Measurements from ENCODE around the gene SUPT7L. TPM values are rescaled to one million over a fixed set of nuclear protein-coding genes. Genes with fewer than 3 reads are reported as not detected.
"Not testable (repeated sequence)": the region's sequence is repeated elsewhere in the genome, so short reads cannot be mapped to it uniquely, and the experiment has no call there.

SUPT7L gene
- total and polyA plus RNA-seq, 4 donors: 9.4 to 45.5 (median 28.6) TPM

DNA sequence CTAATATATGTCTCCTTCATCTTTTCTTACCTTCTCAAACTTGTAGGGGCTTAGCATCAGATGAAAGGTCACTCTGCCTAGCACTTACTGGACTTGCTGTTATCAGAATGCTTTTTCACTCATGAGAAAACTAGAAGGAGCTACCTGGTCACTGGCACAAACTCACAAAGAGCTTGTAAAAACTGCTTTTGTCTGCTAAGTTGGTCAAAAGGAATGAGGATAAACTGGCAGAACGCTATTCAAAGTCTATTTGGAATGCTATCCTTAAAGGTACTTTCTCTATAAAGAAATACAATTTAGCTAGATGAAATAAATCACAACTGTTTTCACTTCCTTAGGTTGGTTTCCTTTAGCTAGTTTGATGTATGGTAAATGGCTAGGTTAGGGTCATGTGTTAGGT is 37.1 kb downstream of the SUPT7L start:
- DNase-seq; H3K9me3 ChIP-seq (ENCODE audit: control insufficient read depth, low read length); H3K4me1 ChIP-seq (ENCODE audit: control insufficient read depth in 1 of 2, insufficient read depth in 2 of 2, low read length in 2 of 2); H3K27ac ChIP-seq (ENCODE audit: low read depth in 1 of 2, low read length in 2 of 2); ATAC-seq (ENCODE audit: low FRiP score); H3K27me3 ChIP-seq (ENCODE audit: control insufficient read depth in 1 of 2, insufficient read depth in 2 of 2, low read length in 1 of 2); H3K4me3 ChIP-seq (ENCODE audit: low read length in 2 of 2); H3K36me3 ChIP-seq (ENCODE audit: control insufficient read depth in 1 of 2, insufficient read depth in 2 of 2, low read length in 1 of 2): not testable (repeated sequence)
- intact Hi-C loops (cut with DNase I): loop anchor here in 1 of 2 donors (10.0 kb wide), 1 partner anchor 132 kb away; the partner anchor contains the start of genes FNDC4 and GCKR
- WGBS, 2 donors: 86 to 97% methylated on average over 1 of the region's 1 CpG

DNA sequence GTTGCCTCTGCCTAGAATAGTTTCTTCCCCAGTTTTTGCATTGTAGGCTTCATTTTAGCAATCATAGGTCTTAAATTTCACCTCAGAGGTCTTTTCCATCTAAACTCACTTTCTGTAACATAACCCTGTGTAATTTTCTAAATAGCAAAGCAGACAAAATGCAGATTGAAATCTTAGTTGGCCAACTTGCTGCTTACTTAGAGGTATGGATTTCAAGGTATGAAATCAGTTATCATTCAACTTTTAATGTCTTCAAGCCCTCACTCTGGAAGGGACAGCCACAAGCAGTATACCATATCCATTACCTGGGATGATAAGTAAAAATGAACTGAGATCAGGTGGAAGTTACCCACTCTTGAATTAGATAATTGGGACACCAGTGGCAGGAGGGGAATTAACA is 38.5 kb downstream of the SUPT7L start:
- intact Hi-C loops (cut with DNase I): loop anchor here in 1 of 2 donors (10.0 kb wide), 1 partner anchor 130 kb away; the partner anchor contains the start of genes FNDC4 and GCKR
- peaks cover 3 to 5% of the 10 kb centered on the region in 2 donors for H3K36me3 ChIP-seq (ENCODE audit: control insufficient read depth in 1 of 2, insufficient read depth in 2 of 2, low read length in 1 of 2)
- ATAC-seq (ENCODE audit: low FRiP score): no peak

DNA sequence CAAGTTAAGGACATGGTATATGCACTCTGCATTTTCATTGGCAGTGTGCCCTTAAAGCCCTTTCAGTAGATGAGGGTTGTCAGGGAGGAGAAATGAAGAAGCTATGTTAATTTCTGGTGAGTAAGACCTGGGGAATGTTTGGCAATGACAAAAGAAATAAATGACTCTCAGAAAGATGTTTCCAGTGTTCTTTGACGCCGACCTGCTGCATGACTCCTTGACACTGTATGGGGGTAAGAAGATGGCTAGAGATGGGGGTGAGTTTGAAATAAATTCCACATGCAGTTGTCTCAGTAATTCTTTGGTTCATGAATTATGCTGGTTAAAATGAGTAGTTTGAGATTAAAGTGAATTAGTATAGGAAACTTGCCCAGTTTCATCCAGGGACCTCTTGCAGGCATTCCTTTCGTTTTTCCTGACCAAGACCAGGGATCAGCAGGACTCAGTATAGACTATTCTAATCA is 40.5 kb downstream of the SUPT7L start:
- no peak overlapping the region for H3K27ac ChIP-seq (ENCODE audit: low read depth in 1 of 2, low read length in 2 of 2)
- 43 to 62% methylated on average over 3 of the region's 3 CpGs for WGBS, 2 donors
- no peaks in the 10 kb centered on the region for H3K27me3 ChIP-seq (ENCODE audit: control insufficient read depth in 1 of 2, insufficient read depth in 2 of 2, low read length in 1 of 2)
- DNase-seq: no peak
- intact Hi-C loops (cut with DNase I): loop anchor here in 1 of 2 donors (10.0 kb wide), 1 partner anchor 128 kb away; the partner anchor contains the start of genes FNDC4 and GCKR
- peaks cover 3 to 5% of the 10 kb centered on the region in 2 donors for H3K36me3 ChIP-seq (ENCODE audit: control insufficient read depth in 1 of 2, insufficient read depth in 2 of 2, low read length in 1 of 2)
- no peaks in the 10 kb centered on the region for H3K9me3 ChIP-seq (ENCODE audit: control insufficient read depth, low read length)
- H3K4me3 ChIP-seq (ENCODE audit: low read length in 2 of 2): no peak overlapping the region
- ATAC-seq (ENCODE audit: low FRiP score): no peak
- no peaks in the 10 kb centered on the region for H3K4me1 ChIP-seq (ENCODE audit: control insufficient read depth in 1 of 2, insufficient read depth in 2 of 2, low read length in 2 of 2)

More for the DNA sequence above, 38.5 kb downstream of the SUPT7L start:
- DNase-seq: no peak
- H3K4me1 ChIP-seq (ENCODE audit: control insufficient read depth in 1 of 2, insufficient read depth in 2 of 2, low read length in 2 of 2): no peaks in the 10 kb centered on the region
- H3K27ac ChIP-seq (ENCODE audit: low read depth in 1 of 2, low read length in 2 of 2): no peak overlapping the region
- no peak overlapping the region for H3K4me3 ChIP-seq (ENCODE audit: low read length in 2 of 2)
- no peaks in the 10 kb centered on the region for H3K27me3 ChIP-seq (ENCODE audit: control insufficient read depth in 1 of 2, insufficient read depth in 2 of 2, low read length in 1 of 2)
- no peaks in the 10 kb centered on the region for H3K9me3 ChIP-seq (ENCODE audit: control insufficient read depth, low read length)

DNA sequence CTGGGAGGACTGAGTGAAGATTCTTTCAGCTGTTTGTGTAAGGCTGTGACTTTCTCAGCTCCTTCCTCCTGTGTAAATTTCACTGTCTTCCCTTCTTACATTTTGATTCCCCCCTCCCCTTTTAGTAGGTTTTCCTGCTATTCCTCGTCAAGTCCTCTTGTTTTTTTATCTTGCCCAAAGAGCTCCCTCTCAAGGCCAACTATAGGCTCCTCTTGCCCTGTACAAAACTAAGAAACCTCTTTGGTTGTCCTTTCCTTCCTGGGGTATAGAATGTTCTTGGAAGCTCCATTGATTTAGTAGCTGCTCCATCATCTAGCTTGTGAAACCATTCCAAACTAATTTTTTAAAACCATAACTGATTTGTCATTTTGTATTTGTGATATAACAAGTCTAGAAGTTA is 41.9 kb downstream of the SUPT7L start:
- Histone ChIP-seq H3K4me1 (ENCODE audit: control insufficient read depth in 1 of 2, insufficient read depth in 2 of 2, low read length in 2 of 2) (no peaks in the 10 kb centered on the region), H3K4me3 (ENCODE audit: low read length in 2 of 2) (no peak overlapping the region), H3K36me3 (ENCODE audit: control insufficient read depth in 1 of 2, insufficient read depth in 2 of 2, low read length in 1 of 2) (peaks cover 7 to 12% of the 10 kb centered on the region in 2 donors), H3K27ac (ENCODE audit: low read depth in 1 of 2, low read length in 2 of 2) (no peak overlapping the region), H3K9me3 (ENCODE audit: control insufficient read depth, low read length) (no peaks in the 10 kb centered on the region), H3K27me3 (ENCODE audit: control insufficient read depth in 1 of 2, insufficient read depth in 2 of 2, low read length in 1 of 2) (no peaks in the 10 kb centered on the region)
- ATAC-seq (ENCODE audit: low FRiP score): no peak
- no peak for DNase-seq
- WGBS, 2 donors: 50 to 78% methylated on average over 1 of the region's 1 CpG
- intact Hi-C loops (cut with DNase I): loop anchor here in 1 of 2 donors (10.0 kb wide), 1 partner anchor 127 kb away; the partner anchor contains the start of genes FNDC4 and GCKR

DNA sequence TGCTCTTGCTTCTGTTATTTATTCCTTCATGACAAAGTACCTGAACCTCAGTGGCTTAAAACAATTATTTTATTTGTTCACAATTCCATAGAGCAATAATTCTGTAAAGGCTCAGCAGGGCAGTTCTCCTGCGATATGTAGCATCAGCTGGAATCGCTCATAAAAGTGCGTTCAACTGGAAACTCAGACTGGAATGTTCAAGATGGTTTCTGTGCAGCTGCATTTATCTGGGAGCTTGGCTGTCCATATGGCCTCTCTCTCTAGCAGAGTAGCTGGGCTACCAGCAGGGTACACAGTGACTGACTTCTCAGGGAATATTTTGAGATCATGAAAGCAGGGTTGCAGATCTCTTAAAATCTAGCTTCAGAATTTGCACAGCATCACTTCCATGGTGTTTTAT is 48.1 kb downstream of the SUPT7L start:
- H3K4me1 ChIP-seq (ENCODE audit: control insufficient read depth in 1 of 2, insufficient read depth in 2 of 2, low read length in 2 of 2): no peaks in the 10 kb centered on the region
- no peak overlapping the region for H3K27ac ChIP-seq (ENCODE audit: low read depth in 1 of 2, low read length in 2 of 2)
- no peaks in the 10 kb centered on the region for H3K9me3 ChIP-seq (ENCODE audit: control insufficient read depth, low read length)
- no peak for ATAC-seq (ENCODE audit: low FRiP score)
- no peak for DNase-seq
- WGBS, 2 donors: 93 to 94% methylated on average over 3 of the region's 3 CpGs
- H3K36me3 ChIP-seq (ENCODE audit: control insufficient read depth in 1 of 2, insufficient read depth in 2 of 2, low read length in 1 of 2): peaks cover 6 to 9% of the 10 kb centered on the region in 2 donors
- H3K27me3 ChIP-seq (ENCODE audit: control insufficient read depth in 1 of 2, insufficient read depth in 2 of 2, low read length in 1 of 2): no peaks in the 10 kb centered on the region
- intact Hi-C loops (cut with DNase I): no loop called here
- H3K4me3 ChIP-seq (ENCODE audit: low read length in 2 of 2): no peak overlapping the region

DNA sequence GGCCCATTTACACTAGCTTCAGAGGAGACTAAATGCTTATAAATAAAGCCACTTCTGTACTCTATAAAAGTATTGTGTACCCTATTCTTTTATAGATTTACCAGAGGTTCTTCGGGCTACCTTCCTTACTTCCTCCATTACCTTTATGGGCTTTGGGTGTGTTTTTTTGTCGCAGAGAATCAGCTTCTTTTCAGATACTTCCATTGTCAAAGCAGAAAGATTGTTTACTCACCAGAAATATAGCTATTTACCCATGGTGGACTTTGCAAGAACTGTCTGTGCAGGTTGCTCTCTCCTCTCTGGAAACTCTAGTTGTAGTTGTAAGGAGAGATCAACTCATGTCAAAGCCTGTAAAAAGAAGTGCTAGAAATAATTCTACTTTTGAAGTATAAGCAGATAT is 49.4 kb downstream of the SUPT7L start:
- intact Hi-C loops (cut with DNase I): no loop called here
- H3K9me3 ChIP-seq (ENCODE audit: control insufficient read depth, low read length): no peaks in the 10 kb centered on the region
- H3K4me3 ChIP-seq (ENCODE audit: low read length in 2 of 2): no peak overlapping the region
- H3K27ac ChIP-seq (ENCODE audit: low read depth in 1 of 2, low read length in 2 of 2): no peak overlapping the region
- whole genome bisulfite sequencing, 2 donors: 92 to 97% methylated on average over 2 of the region's 2 CpGs
- ATAC-seq (ENCODE audit: low FRiP score): no peak
- H3K4me1 ChIP-seq (ENCODE audit: control insufficient read depth in 1 of 2, insufficient read depth in 2 of 2, low read length in 2 of 2): no peaks in the 10 kb centered on the region
- no peak for DNase-seq
- H3K27me3 ChIP-seq (ENCODE audit: control insufficient read depth in 1 of 2, insufficient read depth in 2 of 2, low read length in 1 of 2): no peaks in the 10 kb centered on the region
- H3K36me3 ChIP-seq (ENCODE audit: control insufficient read depth in 1 of 2, insufficient read depth in 2 of 2, low read length in 1 of 2): peaks cover 9 to 10% of the 10 kb centered on the region in 2 donors

DNA sequence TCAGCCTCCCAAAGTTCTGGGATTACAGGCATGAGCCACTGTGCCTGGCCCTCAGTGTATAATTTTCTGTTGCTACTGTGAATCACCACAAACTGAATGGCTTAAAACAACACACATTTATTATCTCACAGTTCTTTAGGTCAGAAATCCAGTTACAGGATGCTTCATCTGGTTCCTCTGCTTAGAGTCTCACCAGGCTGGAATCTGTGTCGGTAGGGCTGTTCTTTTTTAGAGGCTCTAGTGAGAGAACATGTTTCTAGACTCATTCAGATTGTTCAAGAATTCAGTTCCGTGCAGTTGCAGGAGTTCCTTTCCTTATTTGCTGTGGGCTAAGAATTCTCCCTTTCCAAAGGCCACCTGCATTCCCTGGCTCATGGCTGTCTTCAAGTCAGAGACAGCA is 56.8 kb downstream of the SUPT7L start:
- DNase-seq (no peak), ATAC-seq (ENCODE audit: low FRiP score) (no peak)
- Histone ChIP-seq H3K4me1 (ENCODE audit: control insufficient read depth in 1 of 2, insufficient read depth in 2 of 2, low read length in 2 of 2) (no peaks in the 10 kb centered on the region), H3K27me3 (ENCODE audit: control insufficient read depth in 1 of 2, insufficient read depth in 2 of 2, low read length in 1 of 2) (no peaks in the 10 kb centered on the region), H3K4me3 (ENCODE audit: low read length in 2 of 2) (no peak overlapping the region), H3K36me3 (ENCODE audit: control insufficient read depth in 1 of 2, insufficient read depth in 2 of 2, low read length in 1 of 2) (peaks cover 4 to 9% of the 10 kb centered on the region in 2 donors), H3K27ac (ENCODE audit: low read depth in 1 of 2, low read length in 2 of 2) (no peak overlapping the region), H3K9me3 (ENCODE audit: control insufficient read depth, low read length) (no peaks in the 10 kb centered on the region)
- intact Hi-C loops (cut with DNase I): no loop called here
- WGBS, 2 donors: 75 to 83% methylated on average over 2 of the region's 2 CpGs

Other genes with a start within 250 kb of the SUPT7L start
- 10 to 100 TPM; 94.5 to 99.8 TPM for gene NRBP1, start 235.0 kb downstream of the SUPT7L start, total RNA-seq
- 10 to 100 TPM; 51.2 to 81.2 TPM for gene NRBP1, start 235.0 kb downstream of the SUPT7L start, polyA plus RNA-seq
- 1 to 10 TPM; 1.8 to 2.4 TPM for gene KRTCAP3, start 221.2 kb downstream of the SUPT7L start, total RNA-seq
- gene KRTCAP3, start 221.2 kb downstream of the SUPT7L start, polyA plus RNA-seq: 10 to 100 TPM in 1 of 2 donors, 1 to 10 TPM in 1; 3.9 to 13.9 TPM
- gene IFT172, start 173.9 kb downstream of the SUPT7L start, total RNA-seq: 10 to 100 TPM; 24.8 to 45.7 TPM
- 10 to 100 TPM in 1 of 2 donors, 1 to 10 TPM in 1; 8.1 to 64.9 TPM for gene IFT172, start 173.9 kb downstream of the SUPT7L start, polyA plus RNA-seq
- 10 to 100 TPM; 12.1 to 18.6 TPM for gene FNDC4, start 168.4 kb downstream of the SUPT7L start, total RNA-seq
- 10 to 100 TPM; 21.4 to 39.0 TPM for gene FNDC4, start 168.4 kb downstream of the SUPT7L start, polyA plus RNA-seq
- gene GCKR, start 166.8 kb downstream of the SUPT7L start, total RNA-seq: 1 to 10 TPM in 1 of 2 donors, under 1 TPM in 1; 0.69 to 2.4 TPM
- 1 to 10 TPM in 1 of 2 donors, under 1 TPM in 1; 0.13 to 7.7 TPM for gene GCKR, start 166.8 kb downstream of the SUPT7L start, polyA plus RNA-seq
- 10 to 100 TPM; 29.5 to 41.7 TPM for gene ZNF512, start 80.6 kb downstream of the SUPT7L start, total RNA-seq
- 10 to 100 TPM; 12.1 to 21.2 TPM for gene ZNF512, start 80.6 kb downstream of the SUPT7L start, polyA plus RNA-seq
- gene CCDC121, start 34.6 kb downstream of the SUPT7L start, total RNA-seq: 1 to 10 TPM; 2.2 to 3.6 TPM
- gene CCDC121, start 34.6 kb downstream of the SUPT7L start, polyA plus RNA-seq: 1 to 10 TPM; 2.4 to 4.5 TPM
- 10 to 100 TPM; 16.4 to 21.9 TPM for gene GPN1, start 34.6 kb downstream of the SUPT7L start, total RNA-seq
- gene GPN1, start 34.6 kb downstream of the SUPT7L start, polyA plus RNA-seq: 10 to 100 TPM; 20.5 to 24.8 TPM
- 10 to 100 TPM; 17.8 to 19.7 TPM for gene SLC4A1AP, start 275 bp upstream of the SUPT7L start, total RNA-seq
- gene SLC4A1AP, start 275 bp upstream of the SUPT7L start, polyA plus RNA-seq: 10 to 100 TPM; 10.3 to 16.1 TPM
- gene MRPL33, start 108.1 kb upstream of the SUPT7L start, total RNA-seq: 100 to 1,000 TPM in 1 of 2 donors, 10 to 100 TPM in 1; 85.0 to 116 TPM
- 100 to 1,000 TPM; 253 to 347 TPM for gene MRPL33, start 108.1 kb upstream of the SUPT7L start, polyA plus RNA-seq
- gene RBKS, start 226.8 kb upstream of the SUPT7L start, total RNA-seq: 1 to 10 TPM; 4.4 to 4.7 TPM
- gene RBKS, start 226.8 kb upstream of the SUPT7L start, polyA plus RNA-seq: 1 to 10 TPM in 1 of 2 donors, under 1 TPM in 1; 0.90 to 6.5 TPM
- 10 to 100 TPM; 52.3 to 53.8 TPM for gene BABAM2, start 227.1 kb upstream of the SUPT7L start, total RNA-seq
- 10 to 100 TPM; 17.2 to 20.7 TPM for gene BABAM2, start 227.1 kb upstream of the SUPT7L start, polyA plus RNA-seq

Measured in aorta (tissue), 5 donors.